A673 (cell line): ENCODE measurements around the gene SYNJ2. TPM values are rescaled to one million over a fixed set of nuclear protein-coding genes. Genes with fewer than 3 reads are reported as not detected.

Experiments
- BruUV-seq: library from RNA; stranded (reverse); fragments of 400-500 nt; replicated peaks from 2 replicates; lab custom pipeline; 2021; lab: Mats Ljungman, UMichigan
- CTCF ChIA-PET: fragments of 300-600 bp; sonication (Branson Sonifier 250); formaldehyde crosslinking; loops from one replicate; lab custom pipeline; 2022; ENCODE audit warnings: antibody characterized with exemption; lab: Charles Lee
- POLR2A ChIA-PET: fragments of 300-600 bp; sonication (Branson Sonifier 250); formaldehyde crosslinking; loops from one replicate; lab custom pipeline; 2022; ENCODE audit warnings: antibody characterized with exemption; ENCODE audit not compliant: low non-redundant PET; lab: Charles Lee
- DNase-seq: peaks from one replicate; pipeline ENCODE4 v3.0.0-alpha.2; 2015; ENCODE audit warnings: low spot score
- H3K27ac ChIP-seq: fragments of 200-600 bp; sonication (generic); 2 replicates; pipeline ENCODE4 v1.5.1; 2016; ENCODE audit warnings: mixed run types, low read depth, mild to moderate bottlenecking, mixed read lengths, antibody characterized with exemption, low read length; ENCODE audit not compliant: poor library complexity, severe bottlenecking
- H3K27me3 ChIP-seq: fragments of 200-600 bp; sonication (generic); replicated peaks from 2 replicates; pipeline ENCODE4 v1.6.1; 2017; ENCODE audit warnings: mixed run types, low read depth, mild to moderate bottlenecking, mixed read lengths, antibody characterized with exemption, low read length; ENCODE audit not compliant: insufficient read depth, poor library complexity
- H3K36me3 ChIP-seq: fragments of 200-600 bp; sonication (generic); 2 replicates; pipeline ENCODE4 v1.6.1; 2016; ENCODE audit warnings: mixed run types, mild to moderate bottlenecking, mixed read lengths, antibody characterized with exemption, low read length; ENCODE audit not compliant: insufficient read depth, poor library complexity, severe bottlenecking
- H3K4me1 ChIP-seq: fragments of 200-600 bp; sonication (generic); 2 replicates; pipeline ENCODE4 v1.6.1; 2017; ENCODE audit warnings: mixed run types, mild to moderate bottlenecking, mixed read lengths, antibody characterized with exemption, low read length; ENCODE audit not compliant: insufficient read depth, poor library complexity, severe bottlenecking
- H3K4me3 ChIP-seq: fragments of 200-600 bp; sonication (generic); 2 replicates; pipeline ENCODE4 v1.5.1; 2016; ENCODE audit warnings: low read depth, mixed run types, mild to moderate bottlenecking, mixed read lengths, low read length; ENCODE audit not compliant: poor library complexity, severe bottlenecking
- H3K9me3 ChIP-seq: fragments of 200-600 bp; sonication (generic); 2 replicates; pipeline ENCODE4 v1.6.1; 2016; ENCODE audit warnings: mixed run types, low read depth, mild to moderate bottlenecking, mixed read lengths, antibody characterized with exemption, low read length; ENCODE audit not compliant: poor library complexity, severe bottlenecking
- CTCF ChIP-seq: fragments of 300-800, 200-600 bp; sonication (generic); conservative IDR thresholded peaks from 2 replicates; pipeline ENCODE4 v1.5.1; 2017; ENCODE audit warnings: low read depth, mild to moderate bottlenecking, antibody characterized with exemption, low read length, moderate library complexity, mixed read lengths
- EZH2 ChIP-seq: fragments of 200-600 bp; sonication (generic); IDR thresholded peaks from 2 replicates; pipeline ENCODE4 v1.6.1; 2017; ENCODE audit warnings: borderline replicate concordance, low read depth, mild to moderate bottlenecking, mixed read lengths, antibody characterized with exemption, low read length; ENCODE audit not compliant: poor library complexity, severe bottlenecking
- intact Hi-C: fragments of 100-400 bp; cut with micrococcal nuclease; formaldehyde crosslinking; loops from one replicate; pipeline ENCODE4 v1.10.0; 2022; ENCODE audit not compliant: unreplicated experiment
- total RNA-seq: library from RNA; stranded (reverse); gene quantifications from 2 replicates; pipeline ENCODE4 v1.2.3, GENCODE V29; 2021

Gene SYNJ2
- total RNA-seq, 1 experiment from 2014 or later, result 37.0 TPM

- TF ChIP-seq CTCF (no peak), EZH2 (no peak)
- Histone ChIP-seq H3K4me1 (peaks cover 34% of the 10 kb centered on the region), H3K9me3 (no peaks in the 10 kb centered on the region), H3K4me3 (no peak overlapping the region), H3K36me3 (no peaks in the 10 kb centered on the region), H3K27me3 (no peaks in the 10 kb centered on the region), H3K27ac (no peak overlapping the region)
- intact Hi-C loops, result no loop called here
- no TSS peak for BruUV-seq
- ChIA-PET CTCF (no interaction called here), POLR2A (no interaction called here)
- no peak for DNase-seq
Observed at GRCh38 chr6:158043008-158043407, 61.3 kb downstream of the SYNJ2 start.

GRCh38 chr6:158043586-158044524 is 62.2 kb downstream of the SYNJ2 start:
- H3K27ac ChIP-seq, result no peak overlapping the region

GRCh38 chr6:158044525-158044888 is 62.8 kb downstream of the SYNJ2 start:
- BruUV-seq, result no TSS peak
- Histone ChIP-seq H3K27me3 (no peaks in the 10 kb centered on the region), H3K36me3 (no peaks in the 10 kb centered on the region), H3K4me3 (no peak overlapping the region), H3K27ac (no peak overlapping the region), H3K4me1 (peaks cover 24% of the 10 kb centered on the region), H3K9me3 (no peaks in the 10 kb centered on the region)
- ChIA-PET CTCF (no interaction called here), POLR2A (no interaction called here)
- no peak for DNase-seq
- intact Hi-C loops, result no loop called here
- TF ChIP-seq EZH2 (no peak), CTCF (no peak)

More at GRCh38 chr6:158043586-158044524, 62.2 kb downstream of the SYNJ2 start:
- no TSS peak for BruUV-seq
- Histone ChIP-seq H3K4me1 (peaks cover 31% of the 10 kb centered on the region), H3K4me3 (no peak overlapping the region), H3K9me3 (no peaks in the 10 kb centered on the region), H3K36me3 (no peaks in the 10 kb centered on the region), H3K27me3 (no peaks in the 10 kb centered on the region)
- POLR2A ChIA-PET, result no interaction called here
- TF ChIP-seq CTCF, result no peak
- TF ChIP-seq EZH2, result no peak
- DNase-seq, result no peak
- intact Hi-C loops, result no loop called here
- CTCF ChIA-PET, result no interaction called here
